Stimulated activated CD4-positive, alpha-beta T cell treated with anti-CD3 and anti-CD28 coated beads, Interleukin-15, amount 100 ng/mL, for 1 hour (primary cell): Measurements from ENCODE around the gene KIF18B.

Experiments used
- DNase-seq, 2 donors: peaks; one replicate each; pipeline ENCODE4 v3.0.0-alpha.2; 2020; ENCODE audit warnings: low read depth in 1 of 2, low spot score in 1 of 2

KIF18B gene

GRCh38 chr17:44906010-44906646 lies 41.4 kb downstream of the KIF18B start:
- no peak for DNase-seq

- no peak for DNase-seq
These were observed 42.3 kb downstream of the KIF18B start for GRCh38 chr17:44905006-44906000.

- DNase-seq, result no peak
These were observed 43.3 kb downstream of the KIF18B start for GRCh38 chr17:44904001-44904984.

GRCh38 chr17:44903012-44903685 lies 44.4 kb downstream of the KIF18B start:
- no peak for DNase-seq

- no peak for DNase-seq
These were observed 45.3 kb downstream of the KIF18B start for GRCh38 chr17:44902135-44902760.

- DNase-seq, result no peak
These were observed 46.1 kb downstream of the KIF18B start for GRCh38 chr17:44901411-44901921.

- DNase-seq, result no peak
These were observed 46.7 kb downstream of the KIF18B start for GRCh38 chr17:44900894-44901293.

GRCh38 chr17:44899074-44899782 lies 48.3 kb downstream of the KIF18B start, which contains the start of gene EFTUD2:
Gene EFTUD2, minus strand, starts transcription at chr17:44899445. Its CDS starts 4,924 bp downstream, at chr17:44894521.
- DNase-seq, result peak; percentile 87

GRCh38 chr17:44898768-44899073 lies 48.9 kb downstream of the KIF18B start:
- no peak for DNase-seq

- DNase-seq, result no peak
These were observed 52.9 kb downstream of the KIF18B start for GRCh38 chr17:44894642-44895041.

- no peak for DNase-seq
These were observed 55.3 kb downstream of the KIF18B start for GRCh38 chr17:44892250-44892649.

GRCh38 chr17:44889003-44889402 lies 58.6 kb downstream of the KIF18B start:
- DNase-seq, result no peak

- no peak for DNase-seq
These were observed 59.3 kb downstream of the KIF18B start for GRCh38 chr17:44887971-44888954.

- DNase-seq, result no peak
These were observed 60.6 kb downstream of the KIF18B start for GRCh38 chr17:44887016-44887415.

- no peak for DNase-seq
These were observed 62.6 kb downstream of the KIF18B start for GRCh38 chr17:44884941-44885340.

GRCh38 chr17:44881145-44881544 lies 66.4 kb downstream of the KIF18B start:
- no peak for DNase-seq

- no peak for DNase-seq
These were observed 67.5 kb downstream of the KIF18B start for GRCh38 chr17:44880062-44880461.

- DNase-seq, result no peak
These were observed 68.2 kb downstream of the KIF18B start for GRCh38 chr17:44879376-44879775.
